NCI-H1092 (cell line): ENCODE data around the gene ARPC2.
"Not testable (repeated sequence)": the region's sequence is repeated elsewhere in the genome, so short reads cannot be mapped to it uniquely, and the experiment has no call there.

Experiments used
- DNase-seq: peaks from one replicate; lab custom pipeline; 2025; lab: John Stamatoyannopoulos, UW

Gene ARPC2

GRCh38 chr2:218271487-218271797 lies 54.5 kb downstream of the ARPC2 start:
- no peak for DNase-seq

- DNase-seq = no peak
These were observed 55.0 kb downstream of the ARPC2 start for GRCh38 chr2:218271865-218272530.

GRCh38 chr2:218272531-218273212 lies 55.7 kb downstream of the ARPC2 start:
- peak; percentile 26 for DNase-seq

DNA sequence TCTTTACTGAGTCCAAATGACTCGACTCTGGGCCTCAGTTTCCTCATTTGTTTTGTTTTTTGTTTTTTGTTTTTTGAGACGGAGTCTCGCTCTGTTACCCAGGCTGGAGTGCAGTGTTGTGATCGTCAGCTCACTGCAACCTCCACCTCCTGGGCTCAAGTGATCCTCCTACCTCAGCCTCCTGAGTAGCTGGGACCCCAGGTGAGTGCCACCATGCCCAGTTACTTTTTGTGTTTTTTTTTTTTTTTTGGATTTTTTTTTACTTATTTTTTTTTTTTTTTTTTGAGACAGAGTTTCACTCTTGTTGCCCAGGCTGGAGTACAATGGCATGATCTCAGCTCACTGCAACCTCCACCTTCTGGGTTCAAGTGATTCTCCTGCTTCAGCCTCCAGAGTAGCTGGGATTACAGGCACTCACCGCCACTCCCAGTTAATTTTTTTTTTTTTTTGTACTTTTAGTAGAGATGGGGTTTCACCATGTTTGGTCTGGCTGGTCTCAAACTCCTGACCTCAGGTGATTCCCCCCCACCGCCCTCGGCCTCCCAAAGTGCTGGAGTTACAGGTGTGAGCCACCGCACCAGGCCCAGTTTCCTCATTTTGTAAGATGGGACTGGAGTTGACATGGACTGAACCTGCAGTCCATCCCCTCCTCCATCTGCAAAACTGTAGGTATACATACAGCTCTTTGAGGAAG lies 56.4 kb downstream of the ARPC2 start:
- DNase-seq = not testable (repeated sequence)

DNA sequence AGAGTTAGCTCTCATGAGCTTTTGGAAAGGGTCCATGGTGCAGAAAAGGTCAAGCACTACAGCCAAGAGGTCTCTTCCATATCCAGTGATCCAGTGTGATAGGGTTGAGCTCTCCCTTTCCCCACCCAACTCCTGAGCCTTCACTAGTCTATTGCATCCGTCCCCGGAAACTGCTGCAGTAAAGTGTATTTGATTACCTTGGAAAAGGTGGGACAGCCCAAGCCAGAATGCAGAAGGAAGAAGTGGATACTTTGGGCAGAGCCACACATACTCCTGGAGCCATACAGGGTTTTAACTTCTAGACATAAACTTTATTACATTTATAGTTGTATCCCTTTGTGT lies 56.9 kb downstream of the ARPC2 start:
- no peak for DNase-seq

DNA sequence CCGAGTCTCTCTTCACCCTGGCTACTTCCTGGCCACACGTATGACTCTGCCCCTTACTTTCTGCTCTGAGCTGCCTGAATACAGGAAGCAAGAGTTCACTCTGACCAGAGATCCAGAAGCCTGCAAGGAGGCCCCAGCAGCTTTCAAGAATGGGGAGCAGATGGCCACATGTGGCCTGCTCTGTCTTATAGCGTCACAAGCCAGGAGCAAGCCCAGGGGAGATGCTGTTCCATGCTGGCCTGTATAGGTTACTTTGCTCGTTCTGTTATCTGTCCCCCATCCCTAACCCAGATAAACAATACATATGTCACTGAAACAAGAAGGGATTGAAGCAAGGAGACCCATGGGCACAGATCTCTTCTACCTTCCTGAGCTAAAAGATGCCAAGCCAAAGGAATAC lies 57.6 kb downstream of the ARPC2 start:
- DNase-seq = no peak

DNA sequence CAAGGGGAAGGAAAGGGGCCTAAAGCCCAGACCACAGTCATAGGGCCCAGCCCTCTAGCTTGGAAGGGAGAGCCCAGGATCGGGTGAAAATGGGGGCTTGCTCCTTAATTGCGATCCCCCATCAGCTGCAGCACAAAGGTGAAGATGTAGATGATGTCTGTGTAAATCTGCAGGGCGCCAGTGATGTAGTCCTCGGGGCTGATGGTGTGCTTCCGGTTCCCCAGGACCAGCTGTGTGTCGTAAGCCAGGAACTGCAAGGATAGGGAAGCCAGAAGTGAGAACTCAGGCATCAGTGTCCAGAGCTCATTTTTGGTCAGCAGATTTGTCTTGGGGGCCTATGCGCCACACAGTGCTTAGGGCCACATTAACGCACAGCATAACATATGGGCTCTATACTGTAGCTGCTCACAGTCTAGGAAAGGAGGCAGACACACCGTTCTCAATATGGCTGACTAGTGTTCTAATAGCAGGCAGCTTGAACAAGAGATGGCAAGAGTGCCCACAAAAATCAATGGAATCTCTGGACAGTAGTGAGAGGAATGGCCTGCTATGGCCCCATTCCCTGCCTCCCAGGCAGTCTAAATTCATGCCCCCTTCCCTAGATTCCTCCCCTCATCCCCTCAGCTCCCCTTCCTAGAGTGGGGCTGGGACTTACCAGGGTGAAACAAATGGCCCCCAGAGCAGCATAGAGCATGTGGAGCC lies 58.5 kb downstream of the ARPC2 start:
- no peak for DNase-seq

DNA sequence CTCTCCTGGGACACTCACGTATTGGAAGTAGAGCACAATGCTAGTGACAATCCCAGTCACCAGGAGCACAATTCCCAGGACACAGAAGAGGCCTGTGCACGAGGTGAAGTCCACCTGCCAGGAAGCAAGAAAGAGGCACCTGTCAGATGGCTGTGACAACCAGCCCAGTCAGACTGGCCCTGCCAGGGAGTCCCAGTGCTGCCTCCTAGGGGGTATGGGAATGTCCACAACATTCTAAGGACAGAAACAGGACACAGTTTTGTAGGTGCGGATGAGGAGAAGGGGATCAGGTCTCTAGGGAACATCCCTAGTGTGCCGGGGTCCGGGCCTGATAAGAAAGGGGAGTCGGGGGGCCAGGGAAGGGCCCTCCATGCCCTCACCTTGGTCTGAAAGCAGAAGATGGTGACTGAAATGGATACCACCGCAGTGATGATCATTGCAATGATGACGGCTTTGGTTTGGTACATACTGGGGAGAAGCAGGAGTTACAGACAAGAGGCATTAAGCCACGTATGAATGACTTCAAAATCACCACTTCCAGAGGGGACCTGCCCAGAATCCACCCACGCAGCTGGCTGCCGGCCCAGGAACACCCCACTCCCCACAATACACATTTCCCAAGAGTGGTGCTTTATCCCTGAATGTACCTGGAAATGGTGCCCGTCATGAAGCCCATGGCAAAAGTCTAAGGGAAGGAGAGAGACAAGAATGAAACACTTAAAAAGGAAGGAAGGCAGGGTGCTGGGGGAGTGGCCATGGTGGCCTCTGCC lies 60.2 kb downstream of the ARPC2 start:
- DNase-seq = no peak

GRCh38 chr2:218277921-218278320 lies 60.9 kb downstream of the ARPC2 start:
- no peak for DNase-seq

- DNase-seq = no peak
These were observed 61.8 kb downstream of the ARPC2 start for GRCh38 chr2:218278531-218279360.

DNA sequence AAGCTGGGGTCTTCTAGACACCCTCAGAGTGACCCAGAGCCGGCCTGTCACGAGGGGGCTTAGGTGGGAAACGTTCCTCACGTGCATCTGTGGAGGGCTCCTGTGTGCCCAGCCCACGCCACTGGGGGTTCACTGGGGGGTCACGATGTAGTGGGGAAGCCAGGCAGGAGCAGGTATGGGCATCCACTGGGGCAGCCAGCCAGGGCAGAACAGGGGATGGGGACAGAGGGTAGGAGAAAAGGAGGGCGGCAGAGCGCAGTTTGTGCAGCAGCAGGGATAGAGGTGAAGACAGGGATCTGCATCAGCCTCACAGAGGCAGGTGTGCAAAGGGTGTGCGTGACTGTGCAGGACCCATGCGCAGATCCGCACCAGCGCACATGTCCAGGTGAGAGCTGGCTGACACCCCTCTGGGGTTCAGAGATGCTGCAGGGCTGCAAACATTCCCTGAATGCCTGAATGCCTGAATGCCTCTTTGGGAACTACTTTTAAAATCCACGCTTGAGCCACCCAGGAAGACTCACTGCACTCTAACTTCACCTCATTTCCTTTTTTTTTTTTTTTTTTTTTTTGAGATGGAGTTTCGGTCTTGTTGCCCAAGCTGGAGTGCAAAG lies 63.4 kb downstream of the ARPC2 start:
- no peak for DNase-seq

GRCh38 chr2:218281449-218281848 lies 64.5 kb downstream of the ARPC2 start:
- no peak for DNase-seq

DNA sequence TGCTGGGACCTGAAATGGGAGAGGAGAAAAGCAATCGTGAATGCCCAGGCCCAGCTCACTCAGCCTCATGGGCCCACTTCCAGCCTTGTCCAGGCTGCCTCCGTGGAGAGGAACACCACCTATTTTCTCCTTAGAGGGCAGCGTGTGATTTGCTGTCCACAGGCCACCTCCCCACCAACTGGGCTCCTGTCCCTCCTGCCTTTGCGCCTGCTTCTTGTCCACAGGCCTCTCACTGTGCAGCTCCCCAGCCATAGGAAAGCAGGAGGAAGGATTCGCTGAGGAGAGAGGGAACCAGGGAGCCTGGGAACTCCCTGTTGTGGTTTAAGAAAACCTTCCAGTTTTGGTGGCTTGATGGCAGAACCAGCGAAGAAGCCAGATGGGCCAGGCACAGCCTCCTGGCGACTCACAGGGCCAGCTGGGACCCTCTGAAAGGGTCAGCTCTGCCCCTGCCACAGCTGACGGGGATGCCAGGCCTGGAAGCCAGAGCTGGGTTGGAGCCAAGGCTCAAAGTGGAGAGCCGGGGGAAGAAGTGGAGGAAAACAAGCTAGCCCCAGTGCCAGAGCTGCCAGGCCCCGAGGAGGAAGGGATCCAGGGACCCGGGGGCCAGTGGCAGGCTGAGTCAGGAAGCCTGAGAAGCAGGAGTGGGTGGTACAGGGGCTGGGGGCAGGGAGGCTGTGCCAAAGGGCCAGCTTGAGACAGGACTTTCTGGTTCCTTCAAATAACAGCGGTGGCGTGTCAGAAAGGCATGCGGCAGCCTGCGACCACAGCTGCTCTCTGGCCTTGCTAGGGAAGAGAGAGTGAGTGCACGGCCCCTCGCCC lies 65.4 kb downstream of the ARPC2 start:
- no peak for DNase-seq

GRCh38 chr2:218284106-218284811 lies 67.3 kb downstream of the ARPC2 start:
- DNase-seq = no peak

- peak; percentile 49 for DNase-seq
These were observed 68.6 kb downstream of the ARPC2 start for GRCh38 chr2:218285604-218286003.

- DNase-seq = no peak
These were observed 69.8 kb downstream of the ARPC2 start for GRCh38 chr2:218286570-218287459.

DNA sequence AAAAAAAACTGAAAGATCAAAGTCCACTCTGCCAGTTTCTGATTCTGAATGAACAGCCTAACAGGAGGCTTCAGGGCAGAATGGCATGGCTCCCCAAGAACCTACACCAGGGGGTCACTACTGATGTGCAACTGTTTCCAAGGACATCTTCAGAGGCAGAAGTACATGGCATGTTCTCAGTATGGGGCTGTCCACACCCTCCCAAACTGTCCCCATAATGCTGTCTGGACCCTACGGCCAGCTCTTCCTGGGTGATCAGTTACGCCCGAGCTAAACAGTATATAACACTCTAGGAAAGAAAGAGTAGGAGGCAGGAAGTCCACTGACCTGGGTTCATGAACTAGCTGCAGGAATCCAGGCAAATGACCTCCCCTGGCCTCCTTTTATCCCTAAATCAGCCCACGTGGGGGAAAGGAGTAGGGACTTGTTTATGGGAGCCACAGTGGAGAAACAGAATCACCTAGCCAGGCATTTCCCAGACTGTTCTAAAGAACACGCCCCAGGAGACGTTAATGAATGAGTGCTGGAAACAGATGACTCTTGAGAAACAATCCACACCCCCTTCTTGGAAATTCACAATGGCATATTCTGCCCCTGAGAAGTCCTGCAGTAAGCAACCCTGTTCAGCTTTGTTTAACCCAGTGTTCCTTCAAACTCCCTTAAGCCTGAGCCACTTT lies 72.8 kb downstream of the ARPC2 start:
- DNase-seq = no peak
